Renal pelvis (tissue), 4 donors: Measurements from ENCODE around the gene SIRT3. TPM values are rescaled to one million over a fixed set of nuclear protein-coding genes. Genes with fewer than 3 reads are reported as not detected.
"Not testable (repeated sequence)": the region's sequence is repeated elsewhere in the genome, so short reads cannot be mapped to it uniquely, and the experiment has no call there.

ENCODE experiments used
- DNase-seq: peaks from one replicate; pipeline ENCODE4 v3.0.0-alpha.2; 2013
- polyA plus RNA-seq, 3 donors: library from polyadenylated mRNA; unstranded; fragments of 120-200 nt; gene quantifications; one replicate each; pipeline ENCODE4 v1.2.1, GENCODE V29; 2013; ENCODE audit not compliant: insufficient read length in 3 of 3

SIRT3 gene
- polyA plus RNA-seq, 3 donors: 30.6 to 42.3 (median 38.4) TPM

DNA sequence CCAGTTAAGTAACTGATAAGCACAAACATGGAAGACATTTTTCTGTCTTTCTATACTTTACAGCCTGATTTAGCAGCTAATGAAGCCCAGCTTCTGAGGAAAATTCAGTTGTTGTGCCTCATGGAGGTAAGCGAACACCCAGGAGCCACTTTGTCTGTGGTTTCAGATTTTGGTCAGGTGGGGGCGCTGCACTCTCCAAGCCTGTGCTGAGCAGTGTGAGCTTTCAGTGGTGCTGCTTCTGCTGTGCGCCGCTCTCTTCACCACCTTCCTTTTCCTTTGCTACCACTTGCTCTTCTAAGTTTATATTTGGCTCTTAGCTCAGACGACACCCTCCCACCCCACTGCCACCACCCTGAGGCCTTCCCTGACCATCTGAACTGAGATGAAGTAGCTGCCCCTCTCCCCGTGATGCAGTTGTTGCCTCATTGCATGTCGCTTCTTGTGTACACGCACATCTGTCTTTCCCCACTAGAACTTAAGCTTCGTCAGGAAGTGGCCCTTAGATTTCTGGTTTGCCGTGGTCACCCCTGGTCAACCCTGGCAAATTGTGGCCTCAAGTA is 14.7 kb upstream of the SIRT3 start:
- DNase-seq: peak; percentile 30

- DNase-seq: no peak
Measured at GRCh38 chr11:250274-250673, 14.1 kb upstream of the SIRT3 start.

- DNase-seq: no peak
Measured at GRCh38 chr11:249062-249461, 12.9 kb upstream of the SIRT3 start.

DNA sequence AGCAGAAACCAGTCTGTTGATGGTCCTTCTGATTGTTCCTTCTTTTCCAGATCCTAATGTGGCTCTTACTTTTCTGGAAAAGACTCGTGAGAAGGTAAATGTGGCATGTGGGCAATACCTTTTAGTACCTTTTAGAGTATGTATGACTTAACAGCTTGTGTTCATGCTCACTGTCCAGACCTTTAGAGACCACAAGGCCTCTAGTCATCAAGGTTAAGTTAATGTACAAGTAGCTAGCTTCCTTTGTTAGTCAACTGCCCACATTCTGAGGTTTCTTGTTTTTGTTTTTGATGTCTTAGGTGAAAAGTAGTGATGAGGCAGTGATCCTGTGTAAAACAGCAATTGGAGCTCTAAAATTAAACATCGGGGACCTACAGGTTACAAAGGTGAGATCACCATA is 8.2 kb upstream of the SIRT3 start:
- no peak for DNase-seq

GRCh38 chr11:241634-242033 is 5.5 kb upstream of the SIRT3 start:
- DNase-seq: no peak

GRCh38 chr11:240315-240714 is 4.2 kb upstream of the SIRT3 start:
- DNase-seq: no peak

GRCh38 chr11:238346-238745 is 2.2 kb upstream of the SIRT3 start:
- DNase-seq: not testable (repeated sequence)

GRCh38 chr11:236774-237767 is 929 bp upstream of the SIRT3 start, which contains the start of gene PSMD13:
PSMD13 (plus strand) TSS chr11:236976; CDS start chr11:237050, 74 bp downstream.
- peak; percentile 86 for DNase-seq

- DNase-seq: peak; percentile 16
Measured at GRCh38 chr11:235609-235996, 539 bp downstream of the SIRT3 start.

DNA sequence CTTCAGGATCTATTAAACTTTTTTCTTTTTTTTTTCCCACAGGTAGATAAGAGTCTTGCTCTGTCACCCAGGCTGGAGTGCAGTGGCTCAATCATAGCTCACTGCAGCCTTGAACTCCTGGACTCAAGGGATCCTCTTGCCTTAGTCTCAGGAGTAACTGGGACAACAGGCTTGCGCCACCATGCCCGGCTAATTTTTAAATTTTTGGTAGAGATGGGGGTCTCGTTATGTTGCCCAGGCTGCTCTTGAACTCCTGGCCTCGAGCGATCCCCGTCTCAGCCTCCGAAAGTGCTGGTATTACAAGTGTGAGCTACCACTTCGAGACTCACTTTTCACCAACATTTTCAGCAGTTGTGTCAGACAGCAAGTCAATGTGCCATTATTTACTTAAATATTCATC is 962 bp downstream of the SIRT3 start:
- DNase-seq: no peak

DNA sequence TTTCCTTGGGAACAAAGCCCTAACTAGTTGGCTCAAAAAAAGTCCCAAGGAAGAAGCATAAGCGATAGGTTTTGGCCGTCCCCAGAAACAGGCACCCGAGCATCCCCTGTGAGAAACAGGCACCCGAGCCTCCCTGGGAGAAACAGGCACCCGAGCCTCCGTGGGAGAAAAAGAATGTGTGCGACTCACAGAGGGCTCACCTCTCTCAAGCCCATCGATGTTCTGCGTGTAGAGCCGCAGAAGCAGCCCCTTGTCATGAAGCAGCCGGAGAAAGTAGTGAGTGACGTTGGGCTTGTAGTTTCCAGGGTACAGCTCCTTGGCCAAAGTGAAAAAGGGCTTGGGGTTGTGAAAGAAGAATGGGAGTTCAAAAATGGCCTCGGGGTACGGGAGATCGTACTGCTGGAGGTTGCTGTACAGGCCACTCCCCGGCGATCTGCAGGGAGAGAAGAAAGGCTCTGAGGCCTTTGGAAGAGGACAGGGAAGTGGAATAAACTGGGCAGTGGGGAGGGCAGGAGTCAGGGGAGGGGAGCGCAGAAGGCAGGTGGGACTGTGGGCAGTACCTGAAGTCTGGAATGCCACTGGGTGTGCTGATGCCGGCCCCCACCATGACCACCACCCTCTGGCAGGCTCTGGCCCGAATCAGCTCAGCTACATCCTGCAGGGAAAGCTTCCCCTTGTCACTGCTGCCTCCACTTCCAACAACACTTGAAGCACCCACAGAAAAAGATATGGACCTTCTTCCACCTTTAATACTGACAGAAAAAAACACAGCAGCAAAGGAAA is 3.2 kb downstream of the SIRT3 start:
- DNase-seq: no peak

GRCh38 chr11:230431-230830 is 5.7 kb downstream of the SIRT3 start:
- no peak for DNase-seq

- DNase-seq: no peak
Measured at GRCh38 chr11:227824-228379, 8.2 kb downstream of the SIRT3 start.

DNA sequence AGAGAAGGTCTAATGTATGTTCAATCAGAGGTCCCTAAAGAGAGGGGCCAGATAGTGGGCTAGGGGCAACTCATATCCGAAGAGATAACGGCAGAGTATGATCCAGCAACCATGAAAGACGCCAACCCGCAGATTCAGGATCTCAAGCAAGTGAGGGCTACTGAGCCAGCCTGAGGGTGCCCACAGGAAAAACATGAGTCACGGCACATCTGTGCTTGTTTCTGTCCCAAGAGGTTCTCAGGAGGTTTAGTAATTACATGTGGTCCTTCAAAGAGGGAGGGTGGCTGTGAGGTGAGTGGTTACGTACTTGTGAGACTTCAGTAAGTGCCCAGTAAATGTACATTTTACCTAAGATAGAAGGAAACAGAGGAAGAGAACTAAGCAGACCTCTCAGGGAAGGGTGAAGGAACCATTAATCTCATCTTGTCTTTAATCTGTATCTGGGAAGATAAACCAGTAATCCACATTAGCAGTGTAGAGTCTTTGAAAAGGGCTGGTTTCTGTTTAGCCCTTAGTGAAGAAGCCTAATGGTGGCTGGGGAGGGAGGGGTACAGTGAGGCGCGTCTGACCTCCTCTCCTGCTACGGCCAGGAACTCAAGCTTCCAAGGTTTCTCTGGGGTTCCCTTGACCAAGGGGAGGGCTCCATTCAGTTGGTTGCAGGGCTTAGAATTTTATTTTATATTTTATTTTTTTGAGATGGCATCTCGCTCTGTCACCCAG is 10.2 kb downstream of the SIRT3 start:
- DNase-seq: no peak

- no peak for DNase-seq
Measured at GRCh38 chr11:224424-224823, 11.7 kb downstream of the SIRT3 start.

DNA sequence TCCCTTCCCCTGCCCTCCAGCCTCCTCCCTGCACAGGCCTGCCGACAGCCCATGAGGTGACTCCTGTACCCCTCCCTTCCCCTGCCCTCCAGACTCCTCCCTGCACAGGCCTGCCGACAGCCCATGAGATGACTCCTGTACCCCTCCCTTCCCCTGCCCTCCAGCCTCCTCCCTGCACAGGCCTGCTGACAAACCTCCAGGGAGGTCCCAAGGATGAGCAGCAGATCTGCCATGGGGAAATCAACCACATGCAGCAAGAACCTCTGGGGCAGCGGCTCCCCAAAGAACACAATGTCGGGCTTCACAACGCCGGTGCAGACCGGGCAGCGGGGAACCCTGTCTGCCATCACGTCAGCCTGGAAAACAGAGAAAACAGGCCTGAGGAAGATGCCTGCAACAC is 12.3 kb downstream of the SIRT3 start:
- DNase-seq: no peak

DNA sequence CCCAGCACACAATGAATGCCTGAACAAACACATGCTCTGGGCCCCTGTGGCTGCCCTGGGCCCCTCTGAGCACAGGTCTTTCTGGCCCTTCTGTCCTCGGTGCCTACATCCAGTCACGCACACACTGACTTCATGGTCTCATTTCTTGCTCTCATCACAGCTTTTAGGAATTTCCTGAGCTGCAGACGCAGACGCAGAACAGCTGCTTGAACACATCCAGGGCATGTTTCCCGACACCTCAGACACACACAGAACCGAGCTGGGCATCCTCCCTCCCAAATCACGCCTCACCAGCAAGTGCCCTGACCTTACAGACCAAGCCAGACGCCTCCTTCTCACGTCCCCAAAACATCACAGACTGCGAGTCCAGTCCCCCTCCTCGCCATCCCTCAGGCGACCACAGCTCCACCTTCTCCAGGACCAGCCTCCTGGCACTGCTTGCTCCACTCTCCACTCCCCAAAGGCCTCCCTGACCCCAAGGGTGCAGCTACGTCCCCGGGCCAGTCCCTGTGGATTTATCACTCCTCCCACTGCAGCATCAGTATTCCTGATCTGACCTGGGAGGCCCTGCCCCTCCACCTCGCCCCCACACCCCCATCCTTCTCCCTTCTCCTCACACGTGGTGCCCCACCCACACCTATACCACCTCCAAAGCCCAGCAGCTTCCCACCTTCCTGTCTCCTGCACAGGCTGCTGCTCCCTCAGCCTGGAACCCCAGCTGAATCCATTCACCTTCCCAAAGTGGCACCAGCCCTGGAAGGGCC is 12.9 kb downstream of the SIRT3 start:
- no peak for DNase-seq

DNA sequence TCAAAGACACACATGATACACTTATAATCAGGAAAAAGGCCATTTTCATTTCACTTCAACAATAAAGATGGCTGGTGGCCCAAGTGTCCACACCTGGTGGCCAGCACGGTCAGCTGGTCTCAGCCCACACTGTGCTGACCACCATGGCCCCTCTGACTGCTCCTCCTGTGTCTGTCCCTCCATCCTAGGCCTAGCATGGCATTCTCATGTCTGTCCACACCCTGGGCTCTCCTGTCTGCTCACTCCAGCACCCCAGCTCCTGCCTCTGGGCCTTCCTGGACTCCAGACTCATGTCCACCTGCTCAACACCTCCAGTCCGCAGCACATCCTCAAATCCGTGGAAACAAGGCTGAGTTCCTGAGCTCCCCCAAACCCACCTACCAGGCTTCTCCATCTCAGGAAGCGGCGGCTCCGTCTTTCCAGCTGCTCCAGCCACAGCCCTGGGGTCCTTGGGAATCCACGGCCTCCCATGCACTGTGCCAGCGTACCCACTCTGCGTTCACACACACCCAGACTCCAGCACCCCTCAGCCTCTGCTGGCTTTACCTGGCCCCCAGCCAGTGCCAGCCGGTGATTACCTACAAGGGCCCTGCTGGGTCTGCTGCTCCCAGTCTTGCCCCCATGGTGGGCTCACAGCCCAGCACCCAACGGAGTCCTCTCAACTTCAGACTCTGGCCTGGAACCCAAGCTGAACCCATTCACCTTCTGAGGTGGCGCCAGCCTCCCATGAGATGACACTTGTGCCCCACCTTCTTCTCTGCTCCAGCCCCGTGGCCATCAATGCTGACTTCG is 13.9 kb downstream of the SIRT3 start:
- no peak for DNase-seq

DNA sequence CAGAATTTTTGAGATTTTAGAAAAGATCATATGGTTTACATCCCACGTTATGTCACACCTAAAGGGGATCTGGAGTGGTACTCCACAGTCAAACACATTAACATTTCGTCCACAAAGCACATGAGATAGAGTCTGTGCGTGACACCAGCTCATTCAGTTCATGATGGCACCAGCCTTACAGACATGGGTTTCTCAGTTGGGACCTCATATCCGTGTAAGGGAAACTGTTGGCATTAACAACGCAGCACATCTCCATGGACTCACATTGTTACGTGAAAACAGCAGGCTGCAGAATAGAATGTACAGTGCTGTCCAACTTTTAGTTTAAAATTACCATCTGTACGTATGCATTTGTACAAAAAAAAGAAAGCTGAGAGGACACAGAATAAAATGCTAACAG is 14.6 kb downstream of the SIRT3 start:
- no peak for DNase-seq
